Neural progenitor cell (in vitro differentiated cells): ENCODE measurements around the gene RAB31. TPM values are rescaled to one million over a fixed set of nuclear protein-coding genes. Genes with fewer than 3 reads are reported as not detected.

Source experiments
- DNase-seq: peaks from one replicate; pipeline ENCODE4 v3.0.0-alpha.2; 2016; ENCODE audit warnings: low spot score
- H2AFZ ChIP-seq: fragments of 200-600 bp; sonication (generic); replicated peaks from 2 replicates; pipeline ENCODE4 v1.6.1; 2016; ENCODE audit warnings: antibody characterized with exemption
- H3F3A ChIP-seq: fragments of 200-600 bp; sonication (generic); 2 replicates; pipeline ENCODE4 v1.6.1; 2016; ENCODE audit warnings: antibody characterized with exemption, low read depth
- H3K27ac ChIP-seq: fragments of 200-600 bp; sonication (generic); 2 replicates; pipeline ENCODE4 v1.5.1; 2016; ENCODE audit warnings: mild to moderate bottlenecking
- H3K27me3 ChIP-seq: fragments of 200-600 bp; sonication (generic); 2 replicates; pipeline ENCODE4 v1.6.1; 2016; ENCODE audit warnings: mild to moderate bottlenecking, moderate library complexity
- H3K36me3 ChIP-seq: fragments of 200-600 bp; sonication (generic); 2 replicates; pipeline ENCODE4 v1.5.1; 2016
- H3K4me1 ChIP-seq: fragments of 200-600 bp; sonication (generic); 2 replicates; pipeline ENCODE4 v1.6.1; 2016; ENCODE audit warnings: mixed run types
- H3K4me2 ChIP-seq: fragments of 200-600 bp; sonication (generic); 2 replicates; pipeline ENCODE4 v1.6.1; 2016
- H3K4me3 ChIP-seq: fragments of 200-600 bp; sonication (generic); 2 replicates; pipeline ENCODE4 v1.5.1; 2016
- H3K79me2 ChIP-seq: fragments of 200-600 bp; sonication (generic); 2 replicates; pipeline ENCODE4 v1.6.1; 2016; ENCODE audit warnings: low read depth
- H3K9ac ChIP-seq: fragments of 200-600 bp; sonication (generic); 2 replicates; pipeline ENCODE4 v1.6.1; 2016
- H3K9me3 ChIP-seq: fragments of 200-600 bp; sonication (generic); 2 replicates; pipeline ENCODE4 v1.5.1; 2016; ENCODE audit warnings: low read depth
- H4K20me1 ChIP-seq: fragments of 200-600 bp; sonication (generic); 2 replicates; pipeline ENCODE4 v1.6.1; 2016; ENCODE audit warnings: low read depth
- H3K27ac Mint-ChIP-seq: 3 replicates; pipeline ENCODE4 v1.8.0; 2021; ENCODE audit warnings: mixed read lengths
- H3K27me3 Mint-ChIP-seq: 2 replicates; pipeline ENCODE4 v1.8.0; 2022; ENCODE audit warnings: low read depth, mild to moderate bottlenecking, inconsistent platforms, moderate library complexity, mixed read lengths; ENCODE audit not compliant: insufficient read depth
- H3K36me3 Mint-ChIP-seq: 3 replicates; pipeline ENCODE4 v1.8.0; 2021; ENCODE audit warnings: mixed read lengths
- H3K4me1 Mint-ChIP-seq: 3 replicates; pipeline ENCODE4 v1.8.0; 2021; ENCODE audit warnings: mixed read lengths
- H3K4me3 Mint-ChIP-seq: 3 replicates; pipeline ENCODE4 v1.8.0; 2021; ENCODE audit warnings: mild to moderate bottlenecking, moderate library complexity, mixed read lengths
- H3K9me3 Mint-ChIP-seq: 3 replicates; pipeline ENCODE4 v1.8.0; 2020; ENCODE audit warnings: mixed read lengths
- EZH2 ChIP-seq: fragments of 200-600 bp; sonication (generic); IDR thresholded peaks from 2 replicates; pipeline ENCODE4 v1.6.1; 2017; ENCODE audit warnings: antibody characterized with exemption, mild to moderate bottlenecking, moderate library complexity
- EZH2phosphoT487 ChIP-seq: fragments of 200-600 bp; sonication (generic); IDR thresholded peaks from 2 replicates; pipeline ENCODE4 v1.6.1; 2017; ENCODE audit warnings: antibody characterized with exemption
- total RNA-seq: library from RNA; depleted of rRNA; stranded (reverse); fragments of >200 nt; gene quantifications from 2 replicates; pipeline ENCODE4 v1.2.3, GENCODE V29; 2015; ENCODE audit warnings: low replicate concordance
- TF ChIP-seq, protein P1 (sequence below): fragments of 200-600 bp; sonication (generic); IDR thresholded peaks from 2 replicates; pipeline ENCODE4 v1.5.1; 2017; ENCODE audit warnings: antibody characterized with exemption, mild to moderate bottlenecking

Gene RAB31
- total RNA-seq, 1 donor from 2014 or later, result 5.0 TPM

DNA sequence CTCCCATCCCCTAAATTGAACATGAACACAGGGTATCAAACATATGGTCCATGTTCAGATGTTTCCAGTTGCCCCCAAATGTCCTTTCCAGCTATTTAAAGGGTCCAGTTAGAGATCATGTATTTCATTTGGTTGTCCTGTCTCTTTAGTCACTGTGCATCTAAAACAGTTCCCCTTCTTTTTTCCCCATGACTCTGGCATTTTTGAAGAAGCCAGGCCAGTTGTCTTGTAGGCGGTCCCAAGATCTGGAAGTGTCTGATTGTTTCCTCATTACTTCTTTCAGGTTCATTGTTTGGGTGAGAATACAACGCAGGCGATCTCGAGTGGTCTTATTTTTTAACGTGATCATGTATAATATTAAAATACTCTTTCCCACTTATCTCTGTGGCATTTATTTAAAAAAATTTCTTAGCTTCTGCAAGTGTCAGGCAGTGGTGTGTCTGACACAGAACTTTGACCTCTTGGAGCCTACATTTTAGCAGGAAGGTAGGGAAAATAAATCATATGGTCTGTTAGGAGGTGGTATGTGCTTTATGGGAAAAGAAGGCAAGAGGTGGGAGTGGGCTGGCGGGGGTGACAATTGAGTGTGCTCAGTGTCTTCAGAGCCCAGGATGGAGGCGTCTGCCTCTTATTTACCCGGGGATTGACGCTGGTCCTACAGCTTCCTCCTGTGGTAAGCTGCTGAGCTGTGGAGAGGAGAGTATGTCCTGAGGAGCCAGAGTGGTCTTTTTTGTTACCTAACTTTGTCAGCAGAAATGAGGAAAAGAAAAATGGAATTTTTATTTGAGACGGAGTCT is 8.1 kb downstream of the RAB31 start:
- H3K27ac ChIP-seq, result no peak overlapping the region
- H3K36me3 ChIP-seq, result no peaks in the 10 kb centered on the region
- no peaks in the 10 kb centered on the region for H3K79me2 ChIP-seq
- H4K20me1 ChIP-seq, result no peaks in the 10 kb centered on the region
- TF ChIP-seq EZH2phosphoT487, result no peak
- no peak for TF ChIP-seq EZH2
- TF ChIP-seq, protein P1, sequence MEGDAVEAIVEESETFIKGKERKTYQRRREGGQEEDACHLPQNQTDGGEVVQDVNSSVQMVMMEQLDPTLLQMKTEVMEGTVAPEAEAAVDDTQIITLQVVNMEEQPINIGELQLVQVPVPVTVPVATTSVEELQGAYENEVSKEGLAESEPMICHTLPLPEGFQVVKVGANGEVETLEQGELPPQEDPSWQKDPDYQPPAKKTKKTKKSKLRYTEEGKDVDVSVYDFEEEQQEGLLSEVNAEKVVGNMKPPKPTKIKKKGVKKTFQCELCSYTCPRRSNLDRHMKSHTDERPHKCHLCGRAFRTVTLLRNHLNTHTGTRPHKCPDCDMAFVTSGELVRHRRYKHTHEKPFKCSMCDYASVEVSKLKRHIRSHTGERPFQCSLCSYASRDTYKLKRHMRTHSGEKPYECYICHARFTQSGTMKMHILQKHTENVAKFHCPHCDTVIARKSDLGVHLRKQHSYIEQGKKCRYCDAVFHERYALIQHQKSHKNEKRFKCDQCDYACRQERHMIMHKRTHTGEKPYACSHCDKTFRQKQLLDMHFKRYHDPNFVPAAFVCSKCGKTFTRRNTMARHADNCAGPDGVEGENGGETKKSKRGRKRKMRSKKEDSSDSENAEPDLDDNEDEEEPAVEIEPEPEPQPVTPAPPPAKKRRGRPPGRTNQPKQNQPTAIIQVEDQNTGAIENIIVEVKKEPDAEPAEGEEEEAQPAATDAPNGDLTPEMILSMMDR, result no peak
- H3K27ac Mint-ChIP-seq, result no peak overlapping the region
- no peaks in the 10 kb centered on the region for H3F3A ChIP-seq
- H3K9ac ChIP-seq, result no peak overlapping the region
- H2AFZ ChIP-seq, result no peak overlapping the region
- peaks cover 38% of the 10 kb centered on the region for H3K4me1 Mint-ChIP-seq
- H3K9me3 ChIP-seq, result no peaks in the 10 kb centered on the region
- H3K4me1 ChIP-seq, result peaks cover 5% of the 10 kb centered on the region
- no peak for DNase-seq
- H3K4me2 ChIP-seq, result no peak overlapping the region
- peaks cover 5% of the 10 kb centered on the region for H3K36me3 Mint-ChIP-seq
- H3K4me3 ChIP-seq, result no peak overlapping the region
- peaks cover 5% of the 10 kb centered on the region for H3K27me3 Mint-ChIP-seq
- no peak overlapping the region for H3K4me3 Mint-ChIP-seq
- H3K27me3 ChIP-seq, result peaks cover 14% of the 10 kb centered on the region
- H3K9me3 Mint-ChIP-seq, result no peaks in the 10 kb centered on the region

DNA sequence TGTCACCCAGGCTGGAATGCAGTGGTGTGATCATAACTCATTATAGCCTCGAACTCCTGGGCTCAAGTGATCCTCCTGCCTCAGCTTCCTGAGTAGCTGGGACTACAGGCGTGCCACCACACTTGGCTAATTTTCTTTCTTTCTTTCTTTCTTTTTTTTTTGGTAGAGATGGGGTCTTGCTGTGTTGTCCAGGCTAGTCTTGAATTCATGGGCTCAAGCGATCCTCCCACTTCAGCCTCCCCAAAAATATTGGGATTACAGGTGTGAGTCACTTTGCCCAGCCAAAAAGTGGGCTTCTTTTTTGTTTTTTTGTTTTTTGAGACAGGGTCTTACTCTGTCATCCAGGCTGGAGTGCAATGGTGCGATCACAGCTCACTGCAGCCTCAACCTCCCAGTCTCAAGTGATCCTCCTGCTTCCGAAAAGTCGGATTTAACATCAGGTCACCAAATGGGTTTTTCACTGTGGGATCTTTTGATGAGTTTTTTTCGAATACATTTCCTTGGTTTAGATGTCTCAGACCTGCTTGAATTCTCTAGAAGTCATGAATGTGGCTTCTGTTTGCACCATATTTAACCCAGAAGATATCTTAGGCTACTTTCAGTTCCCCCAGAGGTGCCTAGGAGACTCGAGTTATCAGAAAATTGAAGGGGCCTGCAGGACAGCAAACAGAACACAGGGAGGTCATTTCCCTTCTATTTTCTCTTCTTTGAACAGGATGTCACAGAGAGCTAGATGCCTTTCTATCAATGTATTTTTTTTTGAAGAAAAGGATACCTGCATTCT is 8.9 kb downstream of the RAB31 start:
- Histone ChIP-seq H3K27me3 (peaks cover 6% of the 10 kb centered on the region), H3K79me2 (no peaks in the 10 kb centered on the region), H2AFZ (no peak overlapping the region), H3F3A (no peaks in the 10 kb centered on the region), H3K36me3 (no peaks in the 10 kb centered on the region), H3K9ac (no peak overlapping the region), H3K4me3 (no peak overlapping the region), H3K4me1 (peaks cover 5% of the 10 kb centered on the region), H3K9me3 (no peaks in the 10 kb centered on the region), H4K20me1 (no peaks in the 10 kb centered on the region), H3K4me2 (no peak overlapping the region), H3K27ac (no peak overlapping the region)
- TF ChIP-seq EZH2phosphoT487 (no peak), EZH2 (no peak)
- TF ChIP-seq, protein P1, result no peak
- no peak overlapping the region for H3K27ac Mint-ChIP-seq
- H3K36me3 Mint-ChIP-seq, result peaks cover 9% of the 10 kb centered on the region
- DNase-seq, result no peak
- no peaks in the 10 kb centered on the region for H3K9me3 Mint-ChIP-seq
- H3K4me3 Mint-ChIP-seq, result no peak overlapping the region
- H3K4me1 Mint-ChIP-seq, result peaks cover 34% of the 10 kb centered on the region
- H3K27me3 Mint-ChIP-seq, result peaks cover 5% of the 10 kb centered on the region

DNA sequence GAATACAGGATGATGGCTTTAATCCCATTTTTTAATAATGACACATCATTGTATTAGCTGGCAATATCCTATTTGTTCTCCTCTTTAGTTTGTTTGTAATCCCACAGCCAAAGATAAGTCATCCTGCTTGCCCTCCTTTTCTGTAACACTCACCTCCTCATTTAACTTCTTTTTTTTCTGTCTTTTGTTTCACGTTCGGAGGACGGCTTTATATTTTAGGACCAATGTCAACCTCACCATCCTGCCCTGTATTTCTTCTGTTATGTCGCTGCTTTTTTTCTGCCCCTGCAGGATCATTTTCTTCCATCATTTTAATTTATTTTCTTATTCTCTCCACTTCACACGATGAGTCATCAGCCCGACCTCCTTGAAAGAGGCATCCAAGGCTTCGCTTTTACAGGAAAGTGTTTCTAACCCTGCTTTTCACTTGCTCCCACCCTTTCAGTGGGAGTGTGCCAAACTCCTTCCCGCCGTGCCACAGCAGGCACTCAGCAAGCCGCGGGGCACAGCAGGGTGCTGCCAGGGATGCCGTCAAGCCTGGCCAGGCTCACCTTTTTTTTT is 11.4 kb downstream of the RAB31 start:
- Histone ChIP-seq H3F3A (no peaks in the 10 kb centered on the region), H3K9me3 (no peaks in the 10 kb centered on the region), H3K4me1 (no peaks in the 10 kb centered on the region), H3K27ac (no peak overlapping the region), H3K4me2 (no peak overlapping the region), H3K4me3 (no peak overlapping the region), H3K27me3 (no peaks in the 10 kb centered on the region), H3K36me3 (no peaks in the 10 kb centered on the region), H3K9ac (no peak overlapping the region), H2AFZ (no peak overlapping the region), H4K20me1 (no peaks in the 10 kb centered on the region), H3K79me2 (no peaks in the 10 kb centered on the region)
- Mint-ChIP-seq H3K4me3 (no peak overlapping the region), H3K4me1 (peaks cover 14% of the 10 kb centered on the region), H3K9me3 (peaks cover 6% of the 10 kb centered on the region), H3K36me3 (peaks cover 12% of the 10 kb centered on the region), H3K27me3 (peaks cover 5% of the 10 kb centered on the region), H3K27ac (no peak overlapping the region)
- DNase-seq, result no peak
- TF ChIP-seq, protein P1, result no peak
- TF ChIP-seq EZH2 (no peak), EZH2phosphoT487 (no peak)
